Stomach (tissue), 4 donors: ENCODE data around the gene BCL2L2.

Experiments used
- CTCF ChIP-seq, 7 experiments: fragments of 450-650 bp in 4 of 7; fragments of 200-600 bp in 3 of 7; sonication (generic) in 3 of 7; IDR thresholded peaks; one replicate each; pipeline ENCODE4 v1.5.1; 2016 to 2019; ENCODE audit warnings: antibody characterized with exemption in 7 of 7, control low read depth in 2 of 7, mild to moderate bottlenecking in 1 of 7
- EP300 ChIP-seq: sonication (generic); formaldehyde crosslinking; IDR thresholded peaks from one replicate; pipeline ENCODE4 v1.6.1; 2017; ENCODE audit warnings: antibody characterized with exemption
- POLR2A ChIP-seq, 4 donors: fragments of 450-650 bp; IDR thresholded peaks; one replicate each; pipeline ENCODE4 v1.6.1; 2016; ENCODE audit warnings: antibody characterized with exemption in 4 of 4, control low read depth in 2 of 4, mild to moderate bottlenecking in 1 of 4, moderate library complexity in 1 of 4
- POLR2AphosphoS5 ChIP-seq, 3 donors: sonication (generic); formaldehyde crosslinking; IDR thresholded peaks; one replicate each; pipeline ENCODE4 v1.6.1; 2016; ENCODE audit warnings: antibody characterized with exemption in 3 of 3

GRCh38 chr14:23321572-23322547, 15.2 kb downstream of the BCL2L2 start:
- TF ChIP-seq CTCF (IDR thresholded peaks at IDR 0.05) (no peak), POLR2AphosphoS5 (IDR thresholded peaks at IDR 0.05) (peak in 1 of 3 donors; percentile 4), POLR2A (IDR thresholded peaks at IDR 0.05) (no peak), EP300 (no peak)
